GM21515 (cell line): ENCODE measurements around the gene PIP.
"Not testable (repeated sequence)": the region's sequence is repeated elsewhere in the genome, so short reads cannot be mapped to it uniquely, and the experiment has no call there.

Source experiments
- ATAC-seq: cut with Tn5 transposase; IDR thresholded peaks from one replicate; pipeline ENCODE4 v1.9.1; 2021; ENCODE audit not compliant: unreplicated experiment

PIP gene

GRCh38 chr7:143176128-143176527 lies 44.3 kb downstream of the PIP start:
- no peak for ATAC-seq

DNA sequence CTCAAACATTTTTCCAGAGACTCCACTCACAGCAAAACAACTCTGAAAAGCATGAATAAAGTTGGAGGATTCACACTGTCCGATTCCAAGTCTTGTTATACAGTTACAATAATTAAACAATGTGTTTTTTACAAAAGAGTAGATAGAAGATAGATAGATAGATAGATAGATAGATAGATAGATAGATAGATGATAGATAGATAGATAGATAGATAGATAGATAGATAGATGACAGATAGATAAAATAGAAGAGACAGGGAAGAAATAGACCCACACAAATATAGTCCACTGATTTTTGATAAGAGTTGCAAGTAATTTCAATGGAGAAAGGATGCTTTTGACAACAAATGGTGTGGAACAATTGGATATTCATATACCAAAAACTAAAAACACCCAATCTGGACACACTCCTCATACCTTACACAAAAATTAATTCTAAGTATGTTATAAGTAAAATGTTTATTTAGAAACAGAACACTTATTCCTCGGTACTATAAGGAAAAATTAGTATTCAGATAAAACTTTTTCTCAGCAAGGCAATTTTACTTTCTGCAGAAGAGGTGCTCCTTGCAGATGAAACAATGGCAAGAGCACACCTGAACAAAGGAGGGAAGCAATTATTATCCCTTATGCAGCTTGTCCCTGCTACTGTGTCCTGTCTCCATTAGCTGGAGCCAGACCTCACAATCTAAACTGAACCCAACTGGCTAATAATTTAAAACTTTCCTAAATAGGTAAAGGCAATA lies 45.7 kb downstream of the PIP start:
- ATAC-seq: no peak

DNA sequence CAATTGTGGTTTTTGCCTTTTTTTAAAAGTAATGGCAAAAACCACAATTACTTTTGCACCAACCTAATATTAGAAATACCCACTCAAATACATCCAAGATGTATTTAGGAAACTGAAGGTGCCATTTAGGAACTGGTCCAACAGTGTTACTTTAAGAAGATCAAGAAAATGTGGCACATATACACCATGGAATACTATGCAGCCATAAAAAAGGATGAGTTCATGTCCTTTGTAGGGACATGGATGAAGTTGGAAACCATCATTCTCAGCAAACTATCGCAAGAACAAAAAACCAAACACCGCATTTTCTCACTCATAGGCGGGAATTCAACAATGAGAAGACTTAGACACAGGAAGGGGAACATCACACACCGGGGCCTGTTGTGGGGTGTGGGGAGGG lies 48.9 kb downstream of the PIP start:
- not testable (repeated sequence) for ATAC-seq

DNA sequence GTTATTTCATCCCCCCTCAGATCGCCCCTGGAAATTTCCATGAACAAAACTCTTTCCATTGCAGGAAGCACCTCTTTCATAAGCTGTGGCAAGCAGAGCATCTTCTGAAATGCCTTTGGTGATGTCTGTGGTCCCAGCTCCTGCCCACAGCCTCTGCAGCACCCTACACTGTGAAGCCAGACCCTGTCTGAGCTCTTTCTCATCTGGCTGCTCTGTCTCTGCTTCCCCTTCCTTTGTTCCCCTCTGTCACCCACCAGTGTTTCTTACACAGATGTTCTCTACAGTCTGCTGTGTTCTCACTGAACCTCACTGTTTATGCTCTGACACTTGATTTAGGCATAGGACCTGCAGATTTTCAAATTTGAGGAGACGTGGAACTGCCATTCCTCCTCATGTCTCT lies 49.5 kb downstream of the PIP start:
- ATAC-seq: no peak

- no peak for ATAC-seq
Observed at GRCh38 chr7:143183024-143183423, 51.1 kb downstream of the PIP start, which contains the start of gene TAS2R39. Gene TAS2R39 (plus strand): TSS chr7:143183419. CDS start chr7:143183419, 0 bp downstream.

GRCh38 chr7:143185551-143185950 lies 53.7 kb downstream of the PIP start:
- no peak for ATAC-seq

DNA sequence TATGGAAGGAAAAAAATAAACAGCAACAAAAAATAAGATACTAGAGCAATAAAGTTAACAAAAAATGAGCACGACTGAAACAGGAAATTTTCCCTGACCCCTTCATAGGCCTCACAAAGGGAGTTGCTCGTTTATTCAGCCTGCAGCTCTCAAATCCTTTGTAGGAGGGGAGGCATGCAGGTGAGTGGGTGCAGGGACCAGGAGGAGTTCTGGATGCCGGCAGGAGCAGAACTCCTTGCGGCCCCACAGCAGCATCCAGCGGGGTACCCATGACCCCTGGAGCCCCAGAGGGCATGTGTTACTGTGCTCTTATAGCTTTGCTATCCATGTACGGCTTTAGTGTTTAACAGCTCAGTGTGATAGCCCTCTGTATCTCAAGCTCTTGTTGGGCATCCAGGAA lies 57.1 kb downstream of the PIP start:
- no peak for ATAC-seq
